Measurements from ENCODE around the gene CCK.

The CCK gene

DNA sequence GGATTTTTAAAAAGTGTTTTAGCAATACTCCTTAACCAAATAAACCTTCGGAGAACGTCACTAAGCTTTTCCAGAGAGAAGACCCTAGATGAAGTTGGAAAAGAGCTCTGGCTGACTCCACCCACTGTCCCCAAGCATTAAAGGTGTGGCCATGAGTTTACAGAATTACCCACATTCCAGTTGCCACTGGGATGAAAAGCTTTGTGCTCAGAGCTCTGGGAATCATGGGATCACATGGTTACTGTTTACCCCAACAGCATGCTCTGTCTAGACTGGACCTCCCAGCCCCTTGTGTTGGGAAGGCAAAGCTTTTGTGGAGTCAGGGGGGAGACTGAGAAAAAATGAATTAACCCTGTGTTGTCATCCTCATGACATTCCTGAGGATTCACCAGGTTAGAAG, 55.3 kb downstream of the CCK start:
- TF ChIP-seq Cebpa-rat (IDR thresholded peaks at IDR 0.05) = no peak
- no peak overlapping the region for H3K9ac ChIP-seq
- H3K4me2 ChIP-seq = no peak overlapping the region
- no peaks in the 10 kb centered on the region for H3K27me3 ChIP-seq
- peaks cover 0 to 6% (median 0%) of the 10 kb centered on the region in 11 experiments; a peak in 1 of 22 replicates for H3K9me3 ChIP-seq (replicated peaks in 1 of 11)
- H4K20me1 ChIP-seq = peaks cover 5 to 60% (median 27%) of the 10 kb centered on the region in 11 experiments; a peak in 15 of 22 replicates
- peaks cover 25 to 68% (median 55%) of the 10 kb centered on the region in 10 experiments for H3K4me1 ChIP-seq
- no peak overlapping the region for H3K4me3 ChIP-seq
- peaks cover 61 to 98% (median 73%) of the 10 kb centered on the region in 11 experiments for H3K36me3 ChIP-seq
- no peak overlapping the region for H3K27ac ChIP-seq

DNA sequence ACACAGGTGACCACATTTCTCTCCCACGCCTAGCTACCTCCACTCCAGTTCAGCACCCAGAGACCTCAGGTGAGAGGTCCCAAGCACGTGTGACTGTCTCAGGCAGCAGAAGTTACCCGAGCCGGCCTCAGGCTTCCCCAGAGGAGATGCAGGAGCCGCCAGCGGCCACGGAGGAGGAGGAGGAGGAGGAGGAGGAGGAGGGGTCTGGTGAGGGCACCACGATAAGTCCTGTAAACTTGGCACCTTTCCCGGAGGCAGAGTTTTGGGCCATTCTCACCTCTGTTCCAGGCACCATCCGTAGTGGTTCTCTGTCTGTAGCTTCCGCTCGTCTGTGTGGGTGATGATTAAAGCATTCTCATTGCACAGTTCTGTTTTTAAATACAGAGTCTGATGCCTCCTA, 56.1 kb downstream of the CCK start:
- no peak overlapping the region for H3K4me2 ChIP-seq
- peaks cover 69 to 98% (median 75%) of the 10 kb centered on the region in 11 experiments for H3K36me3 ChIP-seq
- H3K9me3 ChIP-seq (replicated peaks in 1 of 11) = peaks cover 0 to 6% (median 0%) of the 10 kb centered on the region in 11 experiments; a peak in 1 of 22 replicates
- no peak for TF ChIP-seq Cebpa-rat (IDR thresholded peaks at IDR 0.05)
- peaks cover 24 to 61% (median 47%) of the 10 kb centered on the region in 10 experiments for H3K4me1 ChIP-seq
- peaks cover 5 to 61% (median 28%) of the 10 kb centered on the region in 11 experiments; a peak in 15 of 22 replicates for H4K20me1 ChIP-seq
- no peak overlapping the region for H3K27ac ChIP-seq
- H3K9ac ChIP-seq = no peak overlapping the region
- no peaks in the 10 kb centered on the region for H3K27me3 ChIP-seq
- no peak overlapping the region for H3K4me3 ChIP-seq

All from BLaER1 treated with 17β-estradiol and CSF1 and Interleukin-3, amounts not matched to agents 10 nM and 100 nM (cell line).